Measurements from ENCODE around the gene CPEB1. TPM values are rescaled to one million over a fixed set of nuclear protein-coding genes. Genes with fewer than 3 reads are reported as not detected.

Gene CPEB1
- total RNA-seq, 6 experiments from 2014 or later: not detected

DNA sequence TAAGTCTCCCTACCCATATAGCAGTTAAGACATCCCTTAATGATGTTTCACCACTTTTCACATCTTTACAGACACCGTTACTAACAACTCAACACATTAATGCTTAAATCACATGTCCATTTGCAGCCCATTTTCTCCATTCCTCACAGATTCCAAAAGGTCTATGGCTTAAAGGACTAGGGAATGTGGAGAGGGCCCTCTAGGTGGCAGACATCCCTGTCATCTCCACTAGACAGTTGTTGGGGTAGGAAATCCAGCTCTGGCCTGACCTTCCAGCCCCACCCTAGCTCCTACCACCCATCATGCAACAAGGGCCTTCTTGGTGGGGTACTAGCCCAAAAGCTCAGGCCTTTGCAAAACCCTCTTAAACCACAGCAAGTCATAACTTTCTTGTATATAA is 25.2 kb downstream of the CPEB1 start:
- H3K4me3 ChIP-seq: no peak overlapping the region
- ATAC-seq: no peak
- intact Hi-C loops (cut with DNase I): no loop called here

DNA sequence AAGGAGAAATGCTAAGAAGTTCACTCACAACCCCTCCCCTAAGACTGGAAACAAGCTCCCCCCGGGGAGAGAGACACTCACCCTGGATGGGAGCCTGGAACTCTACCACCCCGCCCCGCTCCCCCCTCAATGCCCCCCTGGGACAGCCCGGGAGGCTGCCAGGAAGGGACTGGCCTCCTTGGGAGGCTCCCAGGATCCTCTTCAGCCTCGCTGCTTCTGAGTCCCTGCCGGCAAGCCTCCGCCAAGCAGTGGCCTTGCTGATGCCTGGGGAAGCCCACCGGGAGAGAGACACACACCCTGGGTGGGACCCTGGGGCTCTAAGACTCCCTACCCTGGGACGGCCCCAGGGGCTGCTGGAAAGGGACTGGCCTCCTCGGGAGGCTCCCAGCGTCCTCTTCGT is 33.4 kb downstream of the CPEB1 start:
- 27% methylated on average over 5 of the region's 12 CpGs for WGBS (ENCODE audit: insufficient coverage, low coverage, low lambda C conversion rate, missing lambda C conversion rate)

More for the DNA sequence above, 25.2 kb downstream of the CPEB1 start:
- H3K36me3 ChIP-seq: no peaks in the 10 kb centered on the region
- no peaks in the 10 kb centered on the region for H3K9me3 ChIP-seq
- no peak for DNase-seq
- no peaks in the 10 kb centered on the region for H3K27me3 ChIP-seq
- H3K4me1 ChIP-seq: no peaks in the 10 kb centered on the region
- TF ChIP-seq POLR2A (IDR thresholded peaks at IDR 0.05): no peak
- TF ChIP-seq, protein P1, sequence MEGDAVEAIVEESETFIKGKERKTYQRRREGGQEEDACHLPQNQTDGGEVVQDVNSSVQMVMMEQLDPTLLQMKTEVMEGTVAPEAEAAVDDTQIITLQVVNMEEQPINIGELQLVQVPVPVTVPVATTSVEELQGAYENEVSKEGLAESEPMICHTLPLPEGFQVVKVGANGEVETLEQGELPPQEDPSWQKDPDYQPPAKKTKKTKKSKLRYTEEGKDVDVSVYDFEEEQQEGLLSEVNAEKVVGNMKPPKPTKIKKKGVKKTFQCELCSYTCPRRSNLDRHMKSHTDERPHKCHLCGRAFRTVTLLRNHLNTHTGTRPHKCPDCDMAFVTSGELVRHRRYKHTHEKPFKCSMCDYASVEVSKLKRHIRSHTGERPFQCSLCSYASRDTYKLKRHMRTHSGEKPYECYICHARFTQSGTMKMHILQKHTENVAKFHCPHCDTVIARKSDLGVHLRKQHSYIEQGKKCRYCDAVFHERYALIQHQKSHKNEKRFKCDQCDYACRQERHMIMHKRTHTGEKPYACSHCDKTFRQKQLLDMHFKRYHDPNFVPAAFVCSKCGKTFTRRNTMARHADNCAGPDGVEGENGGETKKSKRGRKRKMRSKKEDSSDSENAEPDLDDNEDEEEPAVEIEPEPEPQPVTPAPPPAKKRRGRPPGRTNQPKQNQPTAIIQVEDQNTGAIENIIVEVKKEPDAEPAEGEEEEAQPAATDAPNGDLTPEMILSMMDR (IDR thresholded peaks at IDR 0.05): peak in 1 of 4 donors; percentile 21
- WGBS (ENCODE audit: insufficient coverage, low coverage, low lambda C conversion rate, missing lambda C conversion rate): 21% methylated on average over 1 of the region's 1 CpG
- H3K27ac ChIP-seq: no peak overlapping the region

DNA sequence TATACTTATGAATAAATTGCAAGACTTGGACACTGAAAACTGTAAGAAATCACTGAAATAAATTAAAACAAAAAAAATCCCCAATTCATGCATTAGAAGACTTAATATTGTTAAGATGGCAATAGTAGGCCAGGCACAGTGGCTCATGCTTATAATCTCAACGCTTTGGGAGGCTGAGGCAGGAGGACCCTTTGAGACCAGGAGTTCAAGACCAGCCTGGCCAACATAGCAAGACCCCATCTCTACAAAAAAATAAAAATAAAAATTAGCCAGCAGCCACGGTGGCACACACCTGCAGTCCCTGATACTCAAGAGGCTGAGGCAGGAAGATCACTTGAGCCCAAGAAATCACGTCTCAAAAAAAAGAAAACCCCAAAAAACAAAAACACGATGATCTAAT is 35.8 kb downstream of the CPEB1 start:
- TF ChIP-seq POLR2A (IDR thresholded peaks at IDR 0.05): no peak
- Histone ChIP-seq H3K27me3 (no peaks in the 10 kb centered on the region), H3K36me3 (no peaks in the 10 kb centered on the region), H3K9me3 (no peaks in the 10 kb centered on the region), H3K4me1 (no peaks in the 10 kb centered on the region), H3K27ac (no peak overlapping the region), H3K4me3 (no peak overlapping the region)
- intact Hi-C loops (cut with DNase I): no loop called here
- 55% methylated on average over 4 of the region's 4 CpGs for WGBS (ENCODE audit: insufficient coverage, low coverage, low lambda C conversion rate, missing lambda C conversion rate)
- DNase-seq: no peak
- no peak for ATAC-seq

More for the DNA sequence above, 33.4 kb downstream of the CPEB1 start:
- TF ChIP-seq, protein P1 (IDR thresholded peaks at IDR 0.05): no peak
- no peak for TF ChIP-seq POLR2A (IDR thresholded peaks at IDR 0.05)
- ATAC-seq (peak in 1 of 4 donors; percentile 32), DNase-seq (no peak)
- intact Hi-C loops (cut with DNase I): no loop called here
- Histone ChIP-seq H3K9me3 (no peaks in the 10 kb centered on the region), H3K36me3 (no peaks in the 10 kb centered on the region), H3K27me3 (no peaks in the 10 kb centered on the region), H3K4me3 (no peak overlapping the region), H3K4me1 (no peaks in the 10 kb centered on the region), H3K27ac (no peak overlapping the region)

DNA sequence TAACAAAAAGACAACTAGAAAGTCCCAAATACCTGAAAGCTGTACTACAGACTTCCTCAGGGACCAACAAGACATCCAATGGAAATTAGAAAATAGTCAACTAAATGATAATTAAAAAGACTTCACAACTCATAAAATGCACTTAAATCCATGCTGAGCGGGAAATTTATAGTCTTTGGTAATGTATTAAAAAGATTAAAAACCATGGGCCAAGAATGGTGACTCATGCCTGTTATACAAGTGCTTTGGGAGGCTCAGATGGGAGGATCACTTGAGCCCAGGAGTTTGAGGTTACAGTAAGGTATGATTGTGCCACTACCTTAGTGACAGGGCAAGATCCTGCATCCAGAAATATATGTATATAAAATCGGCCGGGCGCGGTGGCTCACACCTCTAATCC is 45.0 kb downstream of the CPEB1 start:
- Histone ChIP-seq H3K4me3 (no peak overlapping the region), H3K27me3 (peaks cover 0 to 5% of the 10 kb centered on the region in 2 donors), H3K4me1 (no peaks in the 10 kb centered on the region), H3K27ac (no peak overlapping the region), H3K9me3 (no peaks in the 10 kb centered on the region), H3K36me3 (no peaks in the 10 kb centered on the region)
- DNase-seq (no peak), ATAC-seq (no peak)
- intact Hi-C loops (cut with DNase I): no loop called here
- TF ChIP-seq, protein P1 (IDR thresholded peaks at IDR 0.05): no peak
- TF ChIP-seq POLR2A (IDR thresholded peaks at IDR 0.05): no peak
- WGBS (ENCODE audit: insufficient coverage, low coverage, low lambda C conversion rate, missing lambda C conversion rate): 68% methylated on average over 4 of the region's 5 CpGs

DNA sequence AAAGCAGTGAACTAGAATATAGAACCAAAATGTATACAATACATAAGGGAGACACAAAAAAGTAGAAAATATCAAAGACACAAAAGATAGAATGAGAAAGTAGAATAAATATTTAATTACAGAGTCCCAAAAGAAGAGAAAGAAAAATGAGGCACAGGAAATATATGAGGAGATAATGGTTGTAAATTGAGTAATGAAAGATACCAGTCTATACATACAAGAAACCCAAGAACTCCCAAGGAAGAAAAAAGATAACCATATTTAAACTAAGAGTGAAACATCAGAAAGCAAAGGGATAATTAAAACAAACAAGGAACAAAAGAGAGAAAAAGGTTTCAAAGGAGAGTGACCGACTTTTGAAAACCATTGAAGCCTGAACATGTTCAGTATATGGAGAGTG is 47.3 kb downstream of the CPEB1 start:
- H3K4me3 ChIP-seq: no peak overlapping the region
- H3K27me3 ChIP-seq: peaks cover 0 to 5% of the 10 kb centered on the region in 2 donors
- no peaks in the 10 kb centered on the region for H3K36me3 ChIP-seq
- intact Hi-C loops (cut with DNase I): no loop called here
- H3K4me1 ChIP-seq: no peaks in the 10 kb centered on the region
- no peaks in the 10 kb centered on the region for H3K9me3 ChIP-seq
- ATAC-seq: no peak
- WGBS (ENCODE audit: insufficient coverage, low coverage, low lambda C conversion rate, missing lambda C conversion rate): 56% methylated on average over 1 of the region's 1 CpG
- H3K27ac ChIP-seq: no peak overlapping the region
- no peak for DNase-seq
- TF ChIP-seq, protein P1 (IDR thresholded peaks at IDR 0.05): no peak
- no peak for TF ChIP-seq POLR2A (IDR thresholded peaks at IDR 0.05)
